ENCODE results near the gene SF3B4.
A peak's percentile ranks its signal among the peaks of the same experiment; 100 is the strongest.

DNA sequence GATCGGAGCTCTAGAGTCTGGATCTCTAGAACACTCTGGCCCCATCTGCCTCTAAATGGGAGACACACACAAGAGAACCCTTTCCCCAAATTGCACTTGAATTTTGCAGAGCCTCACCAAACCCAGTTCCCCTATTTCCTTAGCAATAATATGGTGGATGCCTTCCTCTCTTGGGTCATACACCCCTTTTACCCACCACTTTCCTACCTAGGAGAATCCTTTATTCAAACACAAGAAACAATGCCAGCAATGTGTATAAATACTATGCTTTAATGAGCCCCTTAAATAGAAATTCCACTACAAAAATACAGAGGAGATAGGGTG lies 760 bp upstream of the SF3B4 start:
- TF ChIP-seq EZH2 (IDR thresholded peaks at IDR 0.05; ENCODE audit: borderline replicate concordance, low read depth, low read length, severe bottlenecking): no peak
- TF ChIP-seq, protein P1, sequence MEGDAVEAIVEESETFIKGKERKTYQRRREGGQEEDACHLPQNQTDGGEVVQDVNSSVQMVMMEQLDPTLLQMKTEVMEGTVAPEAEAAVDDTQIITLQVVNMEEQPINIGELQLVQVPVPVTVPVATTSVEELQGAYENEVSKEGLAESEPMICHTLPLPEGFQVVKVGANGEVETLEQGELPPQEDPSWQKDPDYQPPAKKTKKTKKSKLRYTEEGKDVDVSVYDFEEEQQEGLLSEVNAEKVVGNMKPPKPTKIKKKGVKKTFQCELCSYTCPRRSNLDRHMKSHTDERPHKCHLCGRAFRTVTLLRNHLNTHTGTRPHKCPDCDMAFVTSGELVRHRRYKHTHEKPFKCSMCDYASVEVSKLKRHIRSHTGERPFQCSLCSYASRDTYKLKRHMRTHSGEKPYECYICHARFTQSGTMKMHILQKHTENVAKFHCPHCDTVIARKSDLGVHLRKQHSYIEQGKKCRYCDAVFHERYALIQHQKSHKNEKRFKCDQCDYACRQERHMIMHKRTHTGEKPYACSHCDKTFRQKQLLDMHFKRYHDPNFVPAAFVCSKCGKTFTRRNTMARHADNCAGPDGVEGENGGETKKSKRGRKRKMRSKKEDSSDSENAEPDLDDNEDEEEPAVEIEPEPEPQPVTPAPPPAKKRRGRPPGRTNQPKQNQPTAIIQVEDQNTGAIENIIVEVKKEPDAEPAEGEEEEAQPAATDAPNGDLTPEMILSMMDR (IDR thresholded peaks at IDR 0.05; ENCODE audit: borderline replicate concordance, extremely low read depth, low read length, poor library complexity, severe bottlenecking): peak; percentile 19

Data from DND-41 (cell line).